Erythroblast (primary cell): ENCODE measurements around the gene CCDC116.

Experiments used
- GATA1 ChIP-seq: IDR thresholded peaks from 2 replicates; pipeline ENCODE4 v1.6.1; 2011; ENCODE audit warnings: low read depth, mild to moderate bottlenecking, control low read depth, low read length, moderate library complexity
- POLR2A ChIP-seq: IDR thresholded peaks from 2 replicates; pipeline ENCODE4 v1.6.1; 2011; ENCODE audit warnings: mild to moderate bottlenecking, low read length

- TF ChIP-seq POLR2A (no peak), GATA1 (no peak)
Measured at GRCh38 chr22:21591695-21592094, 40.9 kb upstream of the CCDC116 start.
